Kidney epithelial cell (primary cell): ENCODE data around the gene AMPD2. TPM values are rescaled to one million over a fixed set of nuclear protein-coding genes. Genes with fewer than 3 reads are reported as not detected.

Source experiments
- DNase-seq: peaks from one replicate; pipeline ENCODE4 v3.0.0-alpha.2; 2010; ENCODE audit warnings: low read depth
- H3K27me3 ChIP-seq: 2 replicates; pipeline ENCODE4 v1.6.0; 2011; ENCODE audit warnings: low read length; ENCODE audit not compliant: control insufficient read depth, insufficient read depth
- H3K36me3 ChIP-seq: 2 replicates; pipeline ENCODE4 v1.5.1; 2011; ENCODE audit warnings: low read length; ENCODE audit not compliant: control insufficient read depth, insufficient read depth
- H3K4me3 ChIP-seq: 2 replicates; pipeline ENCODE4 v1.5.1; 2011; ENCODE audit warnings: low read depth, mild to moderate bottlenecking, control low read depth, low read length
- total RNA-seq: library from RNA; depleted of rRNA; stranded (reverse); fragments of >200 nt; gene quantifications from 2 replicates; pipeline ENCODE4 v1.2.3, GENCODE V29; 2015
- TF ChIP-seq, protein P1 (sequence below): IDR thresholded peaks from 2 replicates; pipeline ENCODE4 v1.5.1; 2011; ENCODE audit warnings: mild to moderate bottlenecking, moderate library complexity, low read length, control low read depth, inconsistent platforms; ENCODE audit not compliant: insufficient read depth, poor library complexity, severe bottlenecking

The AMPD2 gene
- total RNA-seq, 1 donor from 2014 or later = 65.7 TPM

DNA sequence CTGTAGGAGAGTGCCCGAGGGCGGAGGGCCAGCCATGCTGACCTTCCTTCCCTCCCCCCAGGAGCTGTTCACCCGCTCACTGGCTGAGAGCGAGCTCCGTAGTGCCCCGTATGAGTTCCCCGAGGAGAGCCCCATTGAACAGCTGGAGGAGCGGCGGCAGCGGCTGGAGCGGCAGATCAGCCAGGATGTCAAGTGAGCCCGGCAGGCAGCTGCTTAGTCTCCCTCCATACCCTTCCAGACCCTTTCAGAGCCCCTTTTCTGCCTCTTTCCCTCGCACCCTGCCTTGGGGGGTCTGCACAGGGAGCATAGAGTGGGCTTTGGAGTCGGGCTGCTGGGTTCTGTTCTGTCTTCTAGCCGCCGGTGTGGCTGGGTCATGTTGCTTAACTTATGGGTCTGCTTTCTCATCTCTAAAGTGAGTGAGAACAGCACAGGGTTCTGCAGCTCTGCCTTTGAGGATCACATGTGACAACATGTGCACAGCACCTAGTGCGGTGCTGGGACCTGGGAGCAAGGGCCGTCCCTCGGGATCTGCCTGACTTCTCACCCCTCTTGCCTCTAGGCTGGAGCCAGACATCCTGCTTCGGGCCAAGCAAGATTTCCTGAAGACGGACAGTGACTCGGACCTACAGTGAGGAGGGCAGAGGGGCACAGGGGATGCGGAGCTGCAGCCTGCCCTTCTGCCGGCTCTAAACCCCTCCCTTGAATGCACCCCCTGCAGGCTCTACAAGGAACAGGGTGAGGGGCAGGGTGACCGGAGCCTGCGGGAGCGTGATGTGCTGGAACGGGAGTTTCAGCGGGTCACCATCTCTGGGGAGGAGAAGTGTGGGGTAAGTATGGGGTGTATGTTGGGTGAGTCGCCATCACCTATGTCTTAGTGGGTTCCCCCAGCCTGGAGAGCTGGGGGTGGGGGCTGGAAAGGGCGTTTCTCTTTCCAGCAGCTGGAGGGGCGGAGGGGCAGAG, 6.2 kb downstream of the AMPD2 start:
- Histone ChIP-seq H3K36me3 (peaks cover 15% of the 10 kb centered on the region), H3K27me3 (no peaks in the 10 kb centered on the region)
- TF ChIP-seq, protein P1, sequence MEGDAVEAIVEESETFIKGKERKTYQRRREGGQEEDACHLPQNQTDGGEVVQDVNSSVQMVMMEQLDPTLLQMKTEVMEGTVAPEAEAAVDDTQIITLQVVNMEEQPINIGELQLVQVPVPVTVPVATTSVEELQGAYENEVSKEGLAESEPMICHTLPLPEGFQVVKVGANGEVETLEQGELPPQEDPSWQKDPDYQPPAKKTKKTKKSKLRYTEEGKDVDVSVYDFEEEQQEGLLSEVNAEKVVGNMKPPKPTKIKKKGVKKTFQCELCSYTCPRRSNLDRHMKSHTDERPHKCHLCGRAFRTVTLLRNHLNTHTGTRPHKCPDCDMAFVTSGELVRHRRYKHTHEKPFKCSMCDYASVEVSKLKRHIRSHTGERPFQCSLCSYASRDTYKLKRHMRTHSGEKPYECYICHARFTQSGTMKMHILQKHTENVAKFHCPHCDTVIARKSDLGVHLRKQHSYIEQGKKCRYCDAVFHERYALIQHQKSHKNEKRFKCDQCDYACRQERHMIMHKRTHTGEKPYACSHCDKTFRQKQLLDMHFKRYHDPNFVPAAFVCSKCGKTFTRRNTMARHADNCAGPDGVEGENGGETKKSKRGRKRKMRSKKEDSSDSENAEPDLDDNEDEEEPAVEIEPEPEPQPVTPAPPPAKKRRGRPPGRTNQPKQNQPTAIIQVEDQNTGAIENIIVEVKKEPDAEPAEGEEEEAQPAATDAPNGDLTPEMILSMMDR = no peak

DNA sequence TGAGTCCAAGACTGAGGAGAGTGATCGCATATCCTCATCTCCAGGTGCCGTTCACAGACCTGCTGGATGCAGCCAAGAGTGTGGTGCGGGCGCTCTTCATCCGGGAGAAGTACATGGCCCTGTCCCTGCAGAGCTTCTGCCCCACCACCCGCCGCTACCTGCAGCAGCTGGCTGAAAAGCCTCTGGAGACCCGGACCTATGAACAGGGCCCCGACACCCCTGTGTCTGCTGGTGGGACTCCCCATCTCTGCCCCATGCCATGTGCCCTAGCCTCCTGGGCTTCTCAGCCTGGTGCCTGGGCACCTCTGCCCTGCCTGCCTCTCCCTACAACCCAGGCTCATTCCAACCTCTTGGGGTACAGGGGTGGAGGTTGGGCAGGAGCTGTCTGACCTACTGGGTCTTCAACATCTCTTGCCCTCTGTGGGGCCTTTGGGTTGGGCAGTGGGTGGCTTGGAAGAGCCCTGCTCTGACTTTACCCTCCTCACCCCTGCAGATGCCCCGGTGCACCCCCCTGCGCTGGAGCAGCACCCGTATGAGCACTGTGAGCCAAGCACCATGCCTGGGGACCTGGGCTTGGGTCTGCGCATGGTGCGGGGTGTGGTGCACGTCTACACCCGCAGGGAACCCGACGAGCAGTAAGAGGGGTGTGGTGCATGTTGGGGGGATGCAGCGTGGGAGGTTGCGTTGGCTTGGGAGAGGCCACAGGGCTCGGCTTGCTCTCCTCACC, 7.2 kb downstream of the AMPD2 start:
- H3K36me3 ChIP-seq = peaks cover 15% of the 10 kb centered on the region
- TF ChIP-seq, protein P1 = no peak
- no peak for DNase-seq
- H3K27me3 ChIP-seq = no peaks in the 10 kb centered on the region
- H3K4me3 ChIP-seq = no peak overlapping the region

More for the DNA sequence above, 6.2 kb downstream of the AMPD2 start:
- H3K4me3 ChIP-seq = no peak overlapping the region
- no peak for DNase-seq

DNA sequence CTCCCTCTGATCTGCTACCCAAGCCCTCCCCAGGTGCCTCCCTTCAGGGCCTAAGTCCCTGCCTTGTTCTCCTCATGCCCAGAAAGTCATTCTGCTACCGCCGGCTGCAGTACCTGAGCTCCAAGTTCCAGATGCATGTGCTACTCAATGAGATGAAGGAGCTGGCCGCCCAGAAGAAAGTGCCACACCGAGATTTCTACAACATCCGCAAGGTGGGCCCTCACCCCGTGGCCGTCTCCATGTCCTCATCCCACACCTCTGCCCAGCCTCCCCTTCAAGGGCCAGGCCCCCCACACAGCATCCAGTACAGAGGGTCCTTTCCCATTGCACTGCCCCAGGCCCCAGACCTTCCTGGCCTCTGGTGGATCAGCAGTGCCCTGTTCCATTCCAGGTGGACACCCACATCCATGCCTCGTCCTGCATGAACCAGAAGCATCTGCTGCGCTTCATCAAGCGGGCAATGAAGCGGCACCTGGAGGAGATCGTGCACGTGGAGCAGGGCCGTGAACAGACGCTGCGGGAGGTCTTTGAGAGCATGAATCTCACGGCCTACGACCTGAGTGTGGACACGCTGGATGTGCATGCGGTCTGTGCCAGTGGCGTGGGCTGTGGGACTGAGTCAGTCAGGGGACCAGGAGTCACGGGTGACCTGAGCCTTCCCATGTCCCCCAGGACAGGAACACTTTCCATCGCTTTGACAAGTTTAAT, 8.2 kb downstream of the AMPD2 start:
- Histone ChIP-seq H3K27me3 (no peaks in the 10 kb centered on the region), H3K4me3 (no peak overlapping the region), H3K36me3 (peaks cover 15% of the 10 kb centered on the region)
- TF ChIP-seq, protein P1 = no peak
- peak; percentile 72 for DNase-seq

DNA sequence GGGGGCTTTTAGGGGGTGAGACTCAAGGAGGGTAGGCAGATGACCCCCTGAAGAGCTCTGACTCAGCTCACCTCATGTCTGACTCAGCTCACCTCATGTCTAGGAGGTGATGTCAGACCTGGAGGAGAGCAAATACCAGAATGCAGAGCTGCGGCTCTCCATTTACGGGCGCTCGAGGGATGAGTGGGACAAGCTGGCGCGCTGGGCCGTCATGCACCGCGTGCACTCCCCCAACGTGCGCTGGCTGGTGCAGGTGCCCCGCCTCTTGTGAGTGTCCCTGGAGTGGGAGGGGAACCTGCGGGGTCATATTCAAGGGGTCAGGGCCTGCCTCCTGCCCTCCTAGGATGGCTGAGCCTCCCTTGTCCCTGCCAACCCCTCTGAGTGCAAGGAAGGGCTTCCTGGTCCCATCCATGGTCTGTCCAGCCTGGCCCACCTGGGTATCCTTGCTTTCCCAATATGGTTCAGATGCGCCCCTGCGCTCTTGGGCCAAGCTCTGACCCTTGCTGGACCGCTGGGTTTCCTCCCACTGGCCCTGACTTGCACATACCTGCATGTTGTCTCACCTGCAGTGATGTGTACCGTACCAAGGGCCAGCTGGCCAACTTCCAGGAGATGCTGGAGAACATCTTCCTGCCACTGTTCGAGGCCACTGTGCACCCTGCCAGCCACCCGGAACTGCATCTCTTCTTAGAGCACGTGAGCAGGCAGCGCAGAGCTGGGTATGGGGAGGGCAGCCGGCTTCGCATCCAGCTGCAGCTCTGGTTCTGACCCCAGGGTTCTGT, 9.1 kb downstream of the AMPD2 start:
- TF ChIP-seq, protein P1 = no peak
- DNase-seq = peak; percentile 89
- no peak overlapping the region for H3K4me3 ChIP-seq
- peaks cover 15% of the 10 kb centered on the region for H3K36me3 ChIP-seq
- H3K27me3 ChIP-seq = no peaks in the 10 kb centered on the region

DNA sequence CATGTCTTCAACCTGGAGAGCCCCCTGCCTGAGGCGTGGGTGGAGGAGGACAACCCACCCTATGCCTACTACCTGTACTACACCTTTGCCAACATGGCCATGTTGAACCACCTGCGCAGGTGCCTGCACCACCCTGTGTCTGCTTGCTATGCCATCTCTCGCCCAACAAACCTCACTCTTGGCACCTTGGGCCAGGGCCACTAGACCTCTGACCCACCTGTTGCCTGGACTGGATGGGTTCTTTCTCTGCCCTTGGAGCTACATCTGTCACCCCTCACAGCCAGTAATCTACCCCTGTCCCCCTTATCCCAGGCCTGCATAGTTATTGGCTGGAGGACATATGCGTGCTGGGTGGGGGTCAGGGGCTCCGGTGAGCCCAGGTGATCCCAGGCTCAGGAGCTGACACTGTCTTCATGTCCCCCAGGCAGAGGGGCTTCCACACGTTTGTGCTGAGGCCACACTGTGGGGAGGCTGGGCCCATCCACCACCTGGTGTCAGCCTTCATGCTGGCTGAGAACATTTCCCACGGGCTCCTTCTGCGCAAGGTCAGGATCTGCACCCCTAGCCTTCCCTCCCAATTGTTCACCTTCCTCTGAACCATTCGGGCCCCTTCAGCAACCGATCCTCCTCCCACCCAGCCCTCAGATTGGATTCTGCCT, 9.9 kb downstream of the AMPD2 start:
- H3K4me3 ChIP-seq = no peak overlapping the region
- TF ChIP-seq, protein P1 = no peak
- peaks cover 15% of the 10 kb centered on the region for H3K36me3 ChIP-seq
- H3K27me3 ChIP-seq = no peaks in the 10 kb centered on the region
- no peak for DNase-seq
